Measurements from ENCODE around the gene TUBB2A.

- no peak for TF ChIP-seq CTCF (IDR thresholded peaks at IDR 0.05)
- peak in 1 of 2 donors; percentile 34 for TF ChIP-seq POLR2A (IDR thresholded peaks at IDR 0.05)
These were observed 5.4 kb upstream of the TUBB2A start for GRCh38 chr6:3162565-3163247.
